ENCODE results near the gene UBE2D2.

- TF ChIP-seq, protein P1, sequence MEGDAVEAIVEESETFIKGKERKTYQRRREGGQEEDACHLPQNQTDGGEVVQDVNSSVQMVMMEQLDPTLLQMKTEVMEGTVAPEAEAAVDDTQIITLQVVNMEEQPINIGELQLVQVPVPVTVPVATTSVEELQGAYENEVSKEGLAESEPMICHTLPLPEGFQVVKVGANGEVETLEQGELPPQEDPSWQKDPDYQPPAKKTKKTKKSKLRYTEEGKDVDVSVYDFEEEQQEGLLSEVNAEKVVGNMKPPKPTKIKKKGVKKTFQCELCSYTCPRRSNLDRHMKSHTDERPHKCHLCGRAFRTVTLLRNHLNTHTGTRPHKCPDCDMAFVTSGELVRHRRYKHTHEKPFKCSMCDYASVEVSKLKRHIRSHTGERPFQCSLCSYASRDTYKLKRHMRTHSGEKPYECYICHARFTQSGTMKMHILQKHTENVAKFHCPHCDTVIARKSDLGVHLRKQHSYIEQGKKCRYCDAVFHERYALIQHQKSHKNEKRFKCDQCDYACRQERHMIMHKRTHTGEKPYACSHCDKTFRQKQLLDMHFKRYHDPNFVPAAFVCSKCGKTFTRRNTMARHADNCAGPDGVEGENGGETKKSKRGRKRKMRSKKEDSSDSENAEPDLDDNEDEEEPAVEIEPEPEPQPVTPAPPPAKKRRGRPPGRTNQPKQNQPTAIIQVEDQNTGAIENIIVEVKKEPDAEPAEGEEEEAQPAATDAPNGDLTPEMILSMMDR (IDR thresholded peaks at IDR 0.05) = no peak
- TF ChIP-seq POLR2A (IDR thresholded peaks at IDR 0.05) = no peak
Measured at GRCh38 chr5:139578325-139578724, 17.2 kb downstream of the UBE2D2 start.

Measured in testis (tissue), 2 donors.